ENCODE results near the gene PLXND1.

DNA sequence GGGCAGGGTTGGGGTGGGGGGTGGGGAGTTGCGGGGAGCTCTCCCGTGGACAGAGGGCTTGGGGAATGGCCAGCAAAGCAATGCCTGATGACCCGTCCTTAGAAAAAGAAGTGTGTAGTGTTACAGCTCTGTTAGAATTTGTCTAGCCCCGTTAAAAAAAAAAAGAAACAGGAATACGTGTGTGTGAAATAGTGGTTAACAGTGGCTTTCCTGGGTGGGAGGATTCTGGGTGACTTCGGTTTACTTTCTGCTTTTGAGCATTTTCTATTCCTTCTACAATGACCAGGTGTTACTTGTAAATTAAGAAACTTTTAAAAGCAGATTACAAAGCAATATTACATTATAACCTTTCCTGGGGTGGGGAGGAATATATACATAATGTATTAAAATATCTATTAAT is 38.5 kb downstream of the PLXND1 start:
- TF ChIP-seq, protein P1, sequence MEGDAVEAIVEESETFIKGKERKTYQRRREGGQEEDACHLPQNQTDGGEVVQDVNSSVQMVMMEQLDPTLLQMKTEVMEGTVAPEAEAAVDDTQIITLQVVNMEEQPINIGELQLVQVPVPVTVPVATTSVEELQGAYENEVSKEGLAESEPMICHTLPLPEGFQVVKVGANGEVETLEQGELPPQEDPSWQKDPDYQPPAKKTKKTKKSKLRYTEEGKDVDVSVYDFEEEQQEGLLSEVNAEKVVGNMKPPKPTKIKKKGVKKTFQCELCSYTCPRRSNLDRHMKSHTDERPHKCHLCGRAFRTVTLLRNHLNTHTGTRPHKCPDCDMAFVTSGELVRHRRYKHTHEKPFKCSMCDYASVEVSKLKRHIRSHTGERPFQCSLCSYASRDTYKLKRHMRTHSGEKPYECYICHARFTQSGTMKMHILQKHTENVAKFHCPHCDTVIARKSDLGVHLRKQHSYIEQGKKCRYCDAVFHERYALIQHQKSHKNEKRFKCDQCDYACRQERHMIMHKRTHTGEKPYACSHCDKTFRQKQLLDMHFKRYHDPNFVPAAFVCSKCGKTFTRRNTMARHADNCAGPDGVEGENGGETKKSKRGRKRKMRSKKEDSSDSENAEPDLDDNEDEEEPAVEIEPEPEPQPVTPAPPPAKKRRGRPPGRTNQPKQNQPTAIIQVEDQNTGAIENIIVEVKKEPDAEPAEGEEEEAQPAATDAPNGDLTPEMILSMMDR (IDR thresholded peaks at IDR 0.05; ENCODE audit: low read depth, low read length) = no peak
- TF ChIP-seq POLR2A (IDR thresholded peaks at IDR 0.05; ENCODE audit: extremely low read depth, insufficient read length) (no peak), MYC (IDR thresholded peaks at IDR 0.05; ENCODE audit: low read depth, low read length) (no peak)
- TF ChIP-seq, protein P2, sequence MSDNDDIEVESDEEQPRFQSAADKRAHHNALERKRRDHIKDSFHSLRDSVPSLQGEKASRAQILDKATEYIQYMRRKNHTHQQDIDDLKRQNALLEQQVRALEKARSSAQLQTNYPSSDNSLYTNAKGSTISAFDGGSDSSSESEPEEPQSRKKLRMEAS (IDR thresholded peaks at IDR 0.05; ENCODE audit: low read depth, low read length) = no peak

Data from NB4 (cell line).